Measurements from ENCODE around the gene OR10H3. TPM values are rescaled to one million over a fixed set of nuclear protein-coding genes. Genes with fewer than 3 reads are reported as not detected.
"Not testable (repeated sequence)": the region's sequence is repeated elsewhere in the genome, so short reads cannot be mapped to it uniquely, and the experiment has no call there.

The OR10H3 gene
- polyA plus RNA-seq, 3 donors, result not detected

- no peak overlapping the region for H3K27ac ChIP-seq (ENCODE audit: low read depth, low read length)
- WGBS, 3 donors, result 53 to 72% (median 67%) methylated on average over 2 of the region's 2 CpGs
These were observed 37.5 kb downstream of the OR10H3 start for GRCh38 chr19:15775249-15775648.

- WGBS, 3 donors, result 86 to 95% (median 94%) methylated on average over 4 of the region's 4 CpGs
- H3K27ac ChIP-seq (ENCODE audit: low read depth, low read length), result no peak overlapping the region
These were observed 38.5 kb downstream of the OR10H3 start for GRCh38 chr19:15776264-15776663.

GRCh38 chr19:15776991-15777970 is 39.5 kb downstream of the OR10H3 start:
- H3K27ac ChIP-seq (ENCODE audit: low read depth, low read length), result no peak overlapping the region
- 47 to 56% (median 49%) methylated on average over 9 of the region's 9 CpGs for WGBS, 3 donors

GRCh38 chr19:15779756-15780476 is 42.1 kb downstream of the OR10H3 start:
- 16 to 29% (median 17%) methylated on average over 9 to 10 of the region's 10 CpGs for WGBS, 3 donors
- H3K27ac ChIP-seq (ENCODE audit: low read depth, low read length), result peak overlapping the region; percentile 19

GRCh38 chr19:15780610-15781418 is 43.0 kb downstream of the OR10H3 start:
- 82 to 88% (median 84%) methylated on average over 7 of the region's 7 CpGs for WGBS, 3 donors

GRCh38 chr19:15781661-15782060 is 43.9 kb downstream of the OR10H3 start:
- H3K27ac ChIP-seq (ENCODE audit: low read depth, low read length), result no peak overlapping the region
- 83 to 86% (median 83%) methylated on average over 5 of the region's 5 CpGs for WGBS, 3 donors

More at GRCh38 chr19:15780610-15781418, 43.0 kb downstream of the OR10H3 start:
- peak overlapping the region; percentile 19 for H3K27ac ChIP-seq (ENCODE audit: low read depth, low read length)

GRCh38 chr19:15782211-15782610 is 44.4 kb downstream of the OR10H3 start:
- 63 to 72% (median 68%) methylated on average over 3 of the region's 3 CpGs for WGBS, 3 donors

GRCh38 chr19:15782896-15783295 is 45.1 kb downstream of the OR10H3 start:
- H3K27ac ChIP-seq (ENCODE audit: low read depth, low read length), result not testable (repeated sequence)
- WGBS, 3 donors, result 25 to 44% (median 43%) methylated on average over 7 of the region's 7 CpGs

More at GRCh38 chr19:15782211-15782610, 44.4 kb downstream of the OR10H3 start:
- no peak overlapping the region for H3K27ac ChIP-seq (ENCODE audit: low read depth, low read length)

GRCh38 chr19:15787611-15788155 is 49.9 kb downstream of the OR10H3 start, which contains the start of gene OR10H5:
OR10H5 (plus strand) TSS chr19:15787661; CDS start chr19:15794049, 6,388 bp downstream.
- no peak within 1 kb of the TSS for H3K27ac ChIP-seq (ENCODE audit: low read depth, low read length)
- 68 to 74% (median 70%) methylated on average over 6 of the region's 6 CpGs for WGBS, 3 donors

- no peak overlapping the region for H3K27ac ChIP-seq (ENCODE audit: low read depth, low read length)
- WGBS, 3 donors, result 76 to 95% (median 77%) methylated on average over 4 of the region's 4 CpGs
These were observed 50.9 kb downstream of the OR10H3 start for GRCh38 chr19:15788594-15789270.

GRCh38 chr19:15790096-15790495 is 52.3 kb downstream of the OR10H3 start:
- 50 to 62% (median 60%) methylated on average over 6 of the region's 6 CpGs for WGBS, 3 donors
- no peak overlapping the region for H3K27ac ChIP-seq (ENCODE audit: low read depth, low read length)

Other genes starting within 250 kb of the OR10H3 start
- gene CYP4F22, start 229.5 kb upstream of the OR10H3 start, polyA plus RNA-seq, result under 1 TPM in 2 of 3 donors, not detected in 1; 0.10 to 0.61 TPM
- not detected for gene CYP4F8, start 122.8 kb upstream of the OR10H3 start, polyA plus RNA-seq
- under 1 TPM; 0.06 to 0.51 (median 0.34) TPM for gene CYP4F3, start 97.1 kb upstream of the OR10H3 start, polyA plus RNA-seq
- 10 to 100 TPM in 1 of 3 donors, 1 to 10 TPM in 2; 1.2 to 17.7 (median 9.1) TPM for gene CYP4F12, start 64.9 kb upstream of the OR10H3 start, polyA plus RNA-seq
- not detected for gene OR10H2, start 10.0 kb upstream of the OR10H3 start, polyA plus RNA-seq
- gene OR10H5, start 49.7 kb downstream of the OR10H3 start, polyA plus RNA-seq, result under 1 TPM in 1 of 3 donors, not detected in 2; 0.11 TPM
- not detected for gene OR10H1, start 77.7 kb downstream of the OR10H3 start, polyA plus RNA-seq
- under 1 TPM in 1 of 3 donors, not detected in 2; 0.08 TPM for gene CYP4F2, start 160.1 kb downstream of the OR10H3 start, polyA plus RNA-seq
- under 1 TPM; 0.18 to 0.34 (median 0.22) TPM for gene CYP4F11, start 196.5 kb downstream of the OR10H3 start, polyA plus RNA-seq
- not detected for gene OR10H4, start 211.0 kb downstream of the OR10H3 start, polyA plus RNA-seq